Neural progenitor cell (in vitro differentiated cells): Measurements from ENCODE around the gene ZNF385A.

Experiments used
- EZH2 ChIP-seq: fragments of 200-600 bp; sonication (generic); IDR thresholded peaks from 2 replicates; pipeline ENCODE4 v1.6.1; 2017; ENCODE audit warnings: antibody characterized with exemption, mild to moderate bottlenecking, moderate library complexity
- EZH2phosphoT487 ChIP-seq: fragments of 200-600 bp; sonication (generic); IDR thresholded peaks from 2 replicates; pipeline ENCODE4 v1.6.1; 2017; ENCODE audit warnings: antibody characterized with exemption
- TF ChIP-seq, protein P1 (sequence below): fragments of 200-600 bp; sonication (generic); IDR thresholded peaks from 2 replicates; pipeline ENCODE4 v1.5.1; 2017; ENCODE audit warnings: antibody characterized with exemption, mild to moderate bottlenecking

- TF ChIP-seq, protein P1, sequence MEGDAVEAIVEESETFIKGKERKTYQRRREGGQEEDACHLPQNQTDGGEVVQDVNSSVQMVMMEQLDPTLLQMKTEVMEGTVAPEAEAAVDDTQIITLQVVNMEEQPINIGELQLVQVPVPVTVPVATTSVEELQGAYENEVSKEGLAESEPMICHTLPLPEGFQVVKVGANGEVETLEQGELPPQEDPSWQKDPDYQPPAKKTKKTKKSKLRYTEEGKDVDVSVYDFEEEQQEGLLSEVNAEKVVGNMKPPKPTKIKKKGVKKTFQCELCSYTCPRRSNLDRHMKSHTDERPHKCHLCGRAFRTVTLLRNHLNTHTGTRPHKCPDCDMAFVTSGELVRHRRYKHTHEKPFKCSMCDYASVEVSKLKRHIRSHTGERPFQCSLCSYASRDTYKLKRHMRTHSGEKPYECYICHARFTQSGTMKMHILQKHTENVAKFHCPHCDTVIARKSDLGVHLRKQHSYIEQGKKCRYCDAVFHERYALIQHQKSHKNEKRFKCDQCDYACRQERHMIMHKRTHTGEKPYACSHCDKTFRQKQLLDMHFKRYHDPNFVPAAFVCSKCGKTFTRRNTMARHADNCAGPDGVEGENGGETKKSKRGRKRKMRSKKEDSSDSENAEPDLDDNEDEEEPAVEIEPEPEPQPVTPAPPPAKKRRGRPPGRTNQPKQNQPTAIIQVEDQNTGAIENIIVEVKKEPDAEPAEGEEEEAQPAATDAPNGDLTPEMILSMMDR, result no peak
- TF ChIP-seq EZH2, result no peak
- TF ChIP-seq EZH2phosphoT487, result no peak
Measured at GRCh38 chr12:54421879-54422250, 37.3 kb upstream of the ZNF385A start.
